GM19397 (cell line): ENCODE measurements around the gene EIF1.
A peak's percentile ranks its signal among the peaks of the same experiment; 100 is the strongest.
"Not testable (repeated sequence)": the region's sequence is repeated elsewhere in the genome, so short reads cannot be mapped to it uniquely, and the experiment has no call there.

Source experiments
- ATAC-seq: cut with Tn5 transposase; IDR thresholded peaks from one replicate; pipeline ENCODE4 v1.9.1; 2021; ENCODE audit warnings: mild to moderate bottlenecking, moderate library complexity; ENCODE audit not compliant: unreplicated experiment

The EIF1 gene

GRCh38 chr17:41688641-41689496 is at the start of gene EIF1:
Gene EIF1, plus strand, starts transcription at chr17:41688885. Its CDS starts 154 bp downstream, at chr17:41689039.
- ATAC-seq, result peak; percentile 78

GRCh38 chr17:41638941-41639340 is 49.7 kb upstream of the EIF1 start:
- no peak for ATAC-seq

- ATAC-seq, result no peak
Measured at GRCh38 chr17:41639492-41640473, 48.9 kb upstream of the EIF1 start.

- ATAC-seq, result not testable (repeated sequence)
Measured at GRCh38 chr17:41640596-41640995, 48.1 kb upstream of the EIF1 start.

GRCh38 chr17:41642252-41643156 is 46.2 kb upstream of the EIF1 start:
- ATAC-seq, result no peak

GRCh38 chr17:41647038-41647813 is 41.5 kb upstream of the EIF1 start:
- ATAC-seq, result no peak

- no peak for ATAC-seq
Measured at GRCh38 chr17:41647940-41648410, 40.7 kb upstream of the EIF1 start.

GRCh38 chr17:41648411-41649195 is 40.1 kb upstream of the EIF1 start:
- ATAC-seq, result peak; percentile 54

- no peak for ATAC-seq
Measured at GRCh38 chr17:41649923-41650519, 38.7 kb upstream of the EIF1 start.

- no peak for ATAC-seq
Measured at GRCh38 chr17:41650794-41651624, 37.7 kb upstream of the EIF1 start.

- no peak for ATAC-seq
Measured at GRCh38 chr17:41651625-41652460, 36.8 kb upstream of the EIF1 start.

- ATAC-seq, result no peak
Measured at GRCh38 chr17:41652461-41652970, 36.2 kb upstream of the EIF1 start.

GRCh38 chr17:41653421-41653820 is 35.3 kb upstream of the EIF1 start:
- no peak for ATAC-seq

- no peak for ATAC-seq
Measured at GRCh38 chr17:41653892-41654677, 34.6 kb upstream of the EIF1 start.

- no peak for ATAC-seq
Measured at GRCh38 chr17:41654678-41655607, 33.7 kb upstream of the EIF1 start.
